ENCODE results near the gene ATP8B3. TPM values are rescaled to one million over a fixed set of nuclear protein-coding genes. Genes with fewer than 3 reads are reported as not detected.

The ATP8B3 gene
- polyA plus RNA-seq, 1 donor (not counting 4 experiments of a cell fraction or from before 2014, with no cell fraction given): 0.98 TPM

GRCh38 chr19:1791879-1792278, 20.2 kb downstream of the ATP8B3 start:
- H3K27ac ChIP-seq (ENCODE audit: control insufficient read depth, insufficient read depth, low read length): no peak overlapping the region
- DNase-seq (ENCODE audit: low read depth, low spot score) (no peak), FAIRE-seq (no peak)
- no peak overlapping the region for H3K4me2 ChIP-seq (ENCODE audit: control insufficient read depth, extremely low read depth, insufficient read depth, low read depth, low read length)
- no peaks in the 10 kb centered on the region for H3K9me3 ChIP-seq (ENCODE audit: control insufficient read depth, low read depth, low read length)
- no peaks in the 10 kb centered on the region for H3K4me1 ChIP-seq (ENCODE audit: control insufficient read depth, extremely low read depth, insufficient read depth, low read length)
- no peaks in the 10 kb centered on the region for H3K79me2 ChIP-seq (ENCODE audit: control insufficient read depth, insufficient read depth, low read length)
- no peaks in the 10 kb centered on the region for H4K20me1 ChIP-seq (ENCODE audit: control insufficient read depth, extremely low read depth, insufficient read depth, low read length)
- no peak overlapping the region for H3K4me3 ChIP-seq (ENCODE audit: control insufficient read depth in 2 of 3, extremely low read depth in 1 of 3, insufficient read depth in 2 of 3, low read depth in 1 of 3, low read length in 3 of 3)
- no peaks in the 10 kb centered on the region for H3K36me3 ChIP-seq (ENCODE audit: control insufficient read depth in 2 of 2, extremely low read depth in 1 of 2, insufficient read depth in 2 of 2, low read length in 2 of 2)
- dilution Hi-C loops (cut with MboI; ENCODE audit: extremely low pct_ligation_motif_present, low sequenced_read_pairs): no loop called here
- peaks cover 11% of the 10 kb centered on the region for H3K27me3 ChIP-seq (ENCODE audit: control insufficient read depth, extremely low read depth, insufficient read depth, low read length)
- peak in 1 of 3 experiments; percentile 3 for TF ChIP-seq CTCF (optimal IDR thresholded peaks at IDR 0.05 in 1 of 3, IDR thresholded peaks at IDR 0.05 in 1 of 3, conservative IDR thresholded peaks at IDR 0.05 in 1 of 3; ENCODE audit: extremely low read depth in 1 of 3, insufficient read depth in 2 of 3, low read length in 3 of 3)
- TF ChIP-seq EZH2 (IDR thresholded peaks at IDR 0.05; ENCODE audit: low read length): no peak
- H3K9me1 ChIP-seq (ENCODE audit: control insufficient read depth, extremely low read depth, insufficient read depth, low read length): no peaks in the 10 kb centered on the region
- no peak overlapping the region for H2AFZ ChIP-seq (ENCODE audit: control insufficient read depth, low read length)
- no peak overlapping the region for H3K9ac ChIP-seq (ENCODE audit: control insufficient read depth, extremely low read depth, insufficient read depth, low read length)

GRCh38 chr19:1790054-1790792, 21.9 kb downstream of the ATP8B3 start:
- DNase-seq (ENCODE audit: low read depth, low spot score): no peak
- Histone ChIP-seq H3K4me2 (ENCODE audit: control insufficient read depth, extremely low read depth, insufficient read depth, low read depth, low read length) (no peak overlapping the region), H3K27ac (ENCODE audit: control insufficient read depth, insufficient read depth, low read length) (no peak overlapping the region), H3K36me3 (ENCODE audit: control insufficient read depth in 2 of 2, extremely low read depth in 1 of 2, insufficient read depth in 2 of 2, low read length in 2 of 2) (no peaks in the 10 kb centered on the region), H2AFZ (ENCODE audit: control insufficient read depth, low read length) (no peak overlapping the region), H3K27me3 (ENCODE audit: control insufficient read depth, extremely low read depth, insufficient read depth, low read length) (peaks cover 3% of the 10 kb centered on the region), H3K9me3 (ENCODE audit: control insufficient read depth, low read depth, low read length) (no peaks in the 10 kb centered on the region), H3K4me3 (ENCODE audit: control insufficient read depth in 2 of 3, extremely low read depth in 1 of 3, insufficient read depth in 2 of 3, low read depth in 1 of 3, low read length in 3 of 3) (no peak overlapping the region), H3K79me2 (ENCODE audit: control insufficient read depth, insufficient read depth, low read length) (no peaks in the 10 kb centered on the region), H3K9me1 (ENCODE audit: control insufficient read depth, extremely low read depth, insufficient read depth, low read length) (no peaks in the 10 kb centered on the region), H4K20me1 (ENCODE audit: control insufficient read depth, extremely low read depth, insufficient read depth, low read length) (no peaks in the 10 kb centered on the region), H3K9ac (ENCODE audit: control insufficient read depth, extremely low read depth, insufficient read depth, low read length) (no peak overlapping the region), H3K4me1 (ENCODE audit: control insufficient read depth, extremely low read depth, insufficient read depth, low read length) (no peaks in the 10 kb centered on the region)
- TF ChIP-seq CTCF (optimal IDR thresholded peaks at IDR 0.05 in 1 of 3, IDR thresholded peaks at IDR 0.05 in 1 of 3, conservative IDR thresholded peaks at IDR 0.05 in 1 of 3; ENCODE audit: extremely low read depth in 1 of 3, insufficient read depth in 2 of 3, low read length in 3 of 3) (no peak), EZH2 (IDR thresholded peaks at IDR 0.05; ENCODE audit: low read length) (no peak)
- FAIRE-seq: no peak
- dilution Hi-C loops (cut with MboI; ENCODE audit: extremely low pct_ligation_motif_present, low sequenced_read_pairs): no loop called here
